Posterior vena cava (tissue), 2 donors: ENCODE data around the gene PTPN23. TPM values are rescaled to one million over a fixed set of nuclear protein-coding genes. Genes with fewer than 3 reads are reported as not detected.

ENCODE experiments used
- total RNA-seq, 2 donors: library from RNA; stranded (reverse); fragmentation: NEBNext Ultra II Directional; extraction: Animal tissue kit (Norgen Biotek cat#: 25700); gene quantifications; one replicate each; pipeline ENCODE4 v1.2.1, GENCODE V29; 2021
- donor health status: DM: yes; HTN: yes; CAD: no.
- donor health status: DM: yes; HTN: yes; CAD: no.

The PTPN23 gene
- total RNA-seq, 2 donors from 2014 or later, result 30.8 to 32.4 TPM

Other genes starting within 250 kb of the PTPN23 start
- gene SETD2, start 216.9 kb upstream of the PTPN23 start, total RNA-seq, result 10 to 100 TPM; 38.3 to 49.3 TPM
- 1 to 10 TPM; 4.7 to 5.6 TPM for gene KIF9, start 98.2 kb upstream of the PTPN23 start, total RNA-seq
- 10 to 100 TPM; 21.2 to 21.6 TPM for gene KLHL18, start 98.1 kb upstream of the PTPN23 start, total RNA-seq
- gene SCAP, start 94.9 kb downstream of the PTPN23 start, total RNA-seq, result 10 to 100 TPM; 49.8 to 50.8 TPM
- gene ELP6, start 132.7 kb downstream of the PTPN23 start, total RNA-seq, result 10 to 100 TPM; 15.1 to 20.5 TPM
- gene CSPG5, start 197.8 kb downstream of the PTPN23 start, total RNA-seq, result 1 to 10 TPM in 1 of 2 donors, under 1 TPM in 1; 0.51 to 1.2 TPM